A549 treated with DMSO at 1 μM for 4 hours (cell line): ENCODE results near the gene MAB21L1. TPM values are rescaled to one million over a fixed set of nuclear protein-coding genes. Genes with fewer than 3 reads are reported as not detected.

Source experiments
- total RNA-seq: library from RNA; stranded (reverse); fragments of 200-300 nt; extraction: Qiagen RNA extraction; gene quantifications from 5 replicates; pipeline ENCODE4 v1.2.3, GENCODE V29; 2022; ENCODE audit warnings: low read depth

Gene MAB21L1
- total RNA-seq: not detected in 5 replicates

GRCh38 chr13:35475960-35476943, at the start of gene MAB21L1:
Gene MAB21L1 (minus strand): TSS chr13:35476689. CDS start chr13:35476138, 551 bp downstream.

